ENCODE results near the gene ANKRD34A.
"Not testable (repeated sequence)": the region's sequence is repeated elsewhere in the genome, so short reads cannot be mapped to it uniquely, and the experiment has no call there.

ANKRD34A gene

DNA sequence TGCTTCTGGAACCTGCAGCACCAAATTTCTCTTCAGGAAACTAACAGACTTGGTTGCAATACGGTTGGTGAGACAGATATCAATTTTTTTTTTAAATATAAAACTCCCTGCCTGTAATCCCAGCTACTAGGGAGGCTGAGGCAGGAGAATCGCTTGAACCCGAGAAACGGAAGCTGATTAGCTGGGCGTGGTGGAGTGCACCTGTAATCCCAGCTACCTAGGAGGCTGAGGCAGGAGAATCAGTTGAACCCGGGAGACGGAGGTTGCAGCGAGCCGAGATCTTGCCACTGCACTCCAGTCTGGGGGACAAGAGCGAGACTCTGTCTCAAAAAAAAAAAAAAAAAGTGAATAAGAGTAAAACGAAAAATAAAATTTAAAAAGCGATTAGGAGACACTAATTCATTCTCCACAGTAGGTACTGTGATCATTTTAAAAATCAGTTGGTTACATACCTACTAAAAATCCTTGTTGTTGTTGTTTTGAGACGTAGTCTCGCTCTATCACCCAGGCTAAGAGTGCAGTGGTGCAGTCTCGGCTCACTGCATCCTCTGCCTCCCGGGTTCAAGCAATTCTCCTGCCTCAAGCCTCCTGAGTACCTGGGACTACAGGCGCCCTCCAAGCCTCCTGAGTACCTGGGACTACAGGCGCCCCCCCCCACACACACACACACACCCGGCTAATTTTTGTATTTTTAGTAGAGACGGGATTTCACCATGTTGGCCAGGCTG, 36.3 kb downstream of the ANKRD34A start:
- no peak for TF ChIP-seq POLR2A (IDR thresholded peaks at IDR 0.05; ENCODE audit: low read depth, low read length)
- DNase-seq (ENCODE audit: insufficient read length, low spot score) (no peak), FAIRE-seq (no peak)

DNA sequence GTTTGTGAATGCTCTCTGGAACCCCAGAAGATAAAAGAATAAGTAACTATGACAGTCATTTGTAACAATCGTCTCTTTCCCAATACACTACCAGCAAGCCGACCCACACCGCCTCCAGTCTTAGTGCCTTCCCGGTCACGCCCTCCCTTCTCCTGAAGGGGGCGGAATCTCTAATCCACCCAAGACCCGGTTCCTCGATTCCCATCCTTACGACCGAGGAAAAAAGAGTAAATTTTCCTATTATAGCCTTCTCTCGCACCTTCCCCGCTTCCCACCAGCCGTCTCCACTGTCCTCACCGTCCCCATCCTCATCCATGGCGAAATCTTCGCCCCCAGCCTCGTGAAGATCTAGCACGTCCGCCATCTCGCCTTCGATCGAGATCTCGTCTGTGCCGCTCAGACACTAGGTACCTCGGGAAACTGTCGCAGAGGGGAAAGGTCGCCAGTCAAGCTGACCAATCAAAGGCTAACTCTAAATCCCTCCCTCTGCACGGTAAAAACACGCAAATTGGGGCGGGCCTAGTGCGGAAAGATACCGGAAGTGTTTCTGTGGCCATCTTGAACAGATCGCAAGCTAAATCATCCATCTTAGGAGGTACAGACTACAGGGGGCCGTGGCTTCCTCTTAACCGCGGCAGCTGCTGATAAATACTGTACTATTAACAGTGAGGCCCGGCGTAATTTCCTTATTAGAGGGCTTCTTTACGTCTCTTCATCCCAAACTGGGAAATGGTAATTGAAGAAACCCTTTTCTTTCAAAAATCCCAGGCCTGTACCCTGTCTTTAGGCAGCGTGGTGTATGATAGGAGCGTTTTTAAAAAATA, 37.1 kb downstream of the ANKRD34A start, which contains the start of gene RBM8A:
Gene RBM8A (minus strand): TSS at position 422 of the 824 bp plus-strand sequence. CDS start 58 bp downstream, at position 364.
- peak; percentile 89 for FAIRE-seq
- TF ChIP-seq POLR2A (IDR thresholded peaks at IDR 0.05; ENCODE audit: low read depth, low read length): peak; percentile 88
- DNase-seq (ENCODE audit: insufficient read length, low spot score): peak; percentile 64

DNA sequence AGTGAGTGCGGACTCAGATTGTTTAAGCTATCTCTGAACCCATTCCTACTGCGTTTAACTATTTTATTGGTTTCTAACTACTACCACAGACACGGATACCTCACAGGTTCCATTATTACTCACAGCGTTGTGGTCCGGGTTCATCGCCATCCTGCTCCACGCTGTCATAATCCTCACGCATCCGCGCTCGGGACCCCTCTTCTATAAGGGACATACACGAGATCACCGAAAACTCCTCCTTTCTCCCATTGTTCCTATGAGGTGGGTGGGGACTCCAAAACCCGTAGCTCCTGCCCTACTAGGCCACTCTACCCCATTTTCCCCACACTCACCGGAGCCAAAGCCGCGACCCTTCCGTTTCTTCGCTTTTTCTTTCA, 37.7 kb downstream of the ANKRD34A start:
- no peak for FAIRE-seq
- no peak for DNase-seq (ENCODE audit: insufficient read length, low spot score)
- TF ChIP-seq POLR2A (IDR thresholded peaks at IDR 0.05; ENCODE audit: low read depth, low read length): no peak

- no peak for TF ChIP-seq POLR2A (IDR thresholded peaks at IDR 0.05; ENCODE audit: low read depth, low read length)
- FAIRE-seq: no peak
- DNase-seq (ENCODE audit: insufficient read length, low spot score): no peak
These were observed 42.1 kb downstream of the ANKRD34A start for GRCh38 chr1:145922266-145922665.

GRCh38 chr1:145920297-145920696, 44.1 kb downstream of the ANKRD34A start:
- FAIRE-seq: not testable (repeated sequence)

DNA sequence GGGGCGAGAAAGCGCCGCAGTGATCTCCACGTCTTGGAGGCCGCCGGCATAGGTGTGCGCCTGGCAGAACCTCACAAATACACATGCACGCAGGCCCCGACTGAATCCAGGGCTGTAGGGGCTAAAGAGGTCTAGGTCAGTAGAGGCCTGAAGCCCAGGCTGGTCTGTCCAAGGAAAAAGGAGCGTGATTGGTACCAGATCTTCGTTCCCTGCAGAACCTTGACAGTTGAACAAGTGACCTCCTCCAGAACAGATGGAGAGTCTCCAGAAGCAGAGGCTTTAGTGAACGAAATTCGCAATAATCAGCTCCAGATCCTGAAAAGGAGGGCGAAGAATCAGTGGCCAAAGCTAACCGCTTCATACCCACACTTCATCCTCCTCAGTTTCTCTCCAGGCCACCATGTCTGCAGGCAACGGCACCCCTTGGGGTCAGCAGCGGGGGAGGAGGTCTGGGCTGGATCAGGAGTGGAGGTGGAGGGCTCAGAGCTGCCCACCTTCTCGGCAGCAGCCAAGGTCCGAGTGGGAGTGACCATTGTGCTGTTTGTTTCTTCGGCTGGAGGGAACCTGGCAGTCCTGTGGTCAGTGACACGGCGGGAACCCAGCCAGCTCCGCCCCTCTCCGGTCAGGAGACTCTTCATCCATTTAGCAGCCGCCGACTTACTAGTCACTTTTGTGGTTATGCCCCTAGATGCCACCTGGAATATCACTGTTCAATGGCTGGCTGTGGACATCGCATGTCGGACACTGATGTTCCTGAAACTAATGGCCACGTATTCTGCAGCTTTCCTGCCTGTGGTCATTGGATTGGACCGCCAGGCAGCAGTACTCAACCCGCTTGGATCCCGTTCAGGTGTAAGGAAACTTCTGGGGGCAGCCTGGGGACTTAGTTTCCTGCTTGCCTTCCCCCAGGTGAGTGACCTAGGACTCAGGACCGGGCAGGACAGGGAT, 45.1 kb downstream of the ANKRD34A start:
- DNase-seq (ENCODE audit: insufficient read length, low spot score) (peak; percentile 64), FAIRE-seq (no peak)
- TF ChIP-seq POLR2A (IDR thresholded peaks at IDR 0.05; ENCODE audit: low read depth, low read length): no peak; the same call in 1 of the 2 replicates

More at GRCh38 chr1:145920297-145920696, 44.1 kb downstream of the ANKRD34A start:
- not testable (repeated sequence) for DNase-seq (ENCODE audit: insufficient read length, low spot score)

DNA sequence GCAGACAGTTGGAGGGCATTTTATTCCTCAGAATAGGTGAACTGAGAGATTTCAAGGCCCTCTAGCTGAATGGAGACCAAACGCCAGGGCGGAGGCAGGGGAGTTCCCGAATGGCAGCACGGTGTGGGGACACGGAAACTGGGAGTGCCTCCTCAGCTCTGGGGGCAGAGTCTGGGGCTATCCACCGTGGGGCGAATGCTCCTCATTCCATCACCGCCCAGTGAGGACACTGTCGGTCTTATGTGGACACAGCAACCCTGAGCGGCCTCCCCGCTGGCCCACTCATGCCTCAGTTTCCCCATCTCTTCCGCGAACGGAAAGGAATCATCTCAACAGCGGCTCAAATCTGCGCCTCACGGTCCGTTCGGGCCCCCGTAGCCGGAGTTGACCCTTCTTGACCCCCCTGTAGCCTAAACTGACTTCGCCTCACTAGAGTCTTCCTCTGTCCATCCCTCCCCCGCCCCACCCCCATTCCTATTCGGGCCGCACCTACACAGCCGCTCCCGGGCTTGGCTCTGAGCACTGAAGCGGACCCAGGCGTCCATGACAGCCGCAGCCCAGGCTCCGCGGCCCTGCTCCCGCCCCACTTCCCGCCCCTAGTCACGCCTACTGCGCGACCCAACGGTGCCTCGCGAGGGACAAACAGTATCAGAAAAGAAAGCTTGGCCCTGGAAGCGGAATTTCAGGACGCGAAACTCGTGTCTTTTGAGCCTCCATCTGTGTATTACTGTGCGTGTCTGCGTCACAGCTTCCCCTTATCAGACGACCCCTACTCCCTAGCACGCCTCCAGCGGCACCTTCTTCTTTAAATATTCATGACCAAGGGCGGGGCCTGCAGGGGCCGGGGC, 46.0 kb downstream of the ANKRD34A start, which contains the start of gene PEX11B:
Gene PEX11B (minus strand): TSS at position 574 of the 848 bp plus-strand sequence. CDS start 29 bp downstream, at position 545.
- no peak for FAIRE-seq
- peak; percentile 57 for DNase-seq (ENCODE audit: insufficient read length, low spot score)
- peak; percentile 72 for TF ChIP-seq POLR2A (IDR thresholded peaks at IDR 0.05; ENCODE audit: low read depth, low read length)

GRCh38 chr1:145917595-145917994, 46.8 kb downstream of the ANKRD34A start:
- TF ChIP-seq POLR2A (IDR thresholded peaks at IDR 0.05; ENCODE audit: low read depth, low read length): no peak
- FAIRE-seq: no peak
- no peak for DNase-seq (ENCODE audit: insufficient read length, low spot score)

- DNase-seq (ENCODE audit: insufficient read length, low spot score): no peak
- FAIRE-seq: no peak
- no peak for TF ChIP-seq POLR2A (IDR thresholded peaks at IDR 0.05; ENCODE audit: low read depth, low read length)
These were observed 47.6 kb downstream of the ANKRD34A start for GRCh38 chr1:145916745-145917144.

- no peak for TF ChIP-seq POLR2A (IDR thresholded peaks at IDR 0.05; ENCODE audit: low read depth, low read length)
- FAIRE-seq (no peak), DNase-seq (ENCODE audit: insufficient read length, low spot score) (no peak)
These were observed 52.2 kb downstream of the ANKRD34A start for GRCh38 chr1:145912128-145912641.

Measured in H54 (cell line).